HG03196 (cell line): Measurements from ENCODE around the gene EFCAB11.
"Not testable (repeated sequence)": the region's sequence is repeated elsewhere in the genome, so short reads cannot be mapped to it uniquely, and the experiment has no call there.

Experiments used
- ATAC-seq: cut with Tn5 transposase; IDR thresholded peaks from one replicate; pipeline ENCODE4 v1.9.1; 2021; ENCODE audit not compliant: unreplicated experiment

EFCAB11 gene

DNA sequence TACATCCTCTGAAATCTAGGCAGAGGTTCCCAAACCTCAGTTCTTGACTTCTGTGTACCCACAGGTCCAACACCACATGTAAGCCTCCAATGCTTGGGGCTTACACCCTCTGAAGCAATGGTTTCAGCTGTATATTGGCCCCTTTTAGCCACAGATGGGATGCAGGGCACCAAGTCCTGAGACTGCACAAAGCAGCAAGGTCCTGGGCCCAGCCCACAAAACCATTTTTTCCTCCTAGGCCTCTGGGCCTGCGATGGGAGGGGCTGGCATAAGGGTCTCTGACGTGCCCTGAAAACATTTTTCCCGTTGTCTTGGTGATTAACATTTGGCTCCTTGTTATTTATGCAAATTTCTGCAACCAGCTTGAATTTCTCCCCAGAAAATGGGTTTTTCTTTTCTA is 80.4 kb downstream of the EFCAB11 start:
- not testable (repeated sequence) for ATAC-seq

DNA sequence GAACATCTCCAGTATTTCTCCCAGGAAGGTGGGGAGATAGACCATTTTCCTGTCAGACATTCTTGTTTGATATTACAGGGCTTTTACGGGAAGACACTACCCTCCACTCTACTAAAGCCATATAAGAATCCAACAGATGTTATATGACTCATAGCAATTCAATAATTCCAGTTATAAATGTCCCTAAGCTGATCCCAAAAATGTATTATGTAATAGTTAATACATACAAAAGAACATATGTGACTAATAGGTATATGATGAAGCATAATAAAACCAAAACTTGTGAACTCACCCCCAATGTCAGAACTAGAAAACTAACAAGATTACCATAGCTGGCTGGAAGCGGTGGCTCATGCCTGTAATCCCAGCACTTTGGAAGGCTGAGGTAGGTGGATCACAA is 84.2 kb downstream of the EFCAB11 start:
- ATAC-seq: no peak

DNA sequence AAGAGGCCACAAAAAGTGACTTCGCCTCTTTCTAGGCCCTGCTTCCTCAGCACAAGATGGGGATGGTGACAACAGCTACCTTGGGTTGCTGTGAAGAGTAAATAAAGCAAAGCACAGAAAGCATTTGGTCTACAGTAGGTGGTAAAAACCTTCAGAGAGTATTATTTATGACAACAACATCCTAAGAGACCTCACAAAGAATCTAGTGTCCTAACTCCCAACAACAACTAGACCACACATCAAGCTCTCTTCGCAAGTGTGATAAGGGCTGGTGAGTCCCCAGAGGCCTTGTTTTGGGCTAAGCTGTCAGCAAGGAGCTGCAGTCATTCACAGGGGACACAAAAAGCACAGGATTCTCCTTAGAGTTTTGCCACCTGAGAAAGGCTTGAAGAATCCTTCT is 84.9 kb downstream of the EFCAB11 start:
- no peak for ATAC-seq

DNA sequence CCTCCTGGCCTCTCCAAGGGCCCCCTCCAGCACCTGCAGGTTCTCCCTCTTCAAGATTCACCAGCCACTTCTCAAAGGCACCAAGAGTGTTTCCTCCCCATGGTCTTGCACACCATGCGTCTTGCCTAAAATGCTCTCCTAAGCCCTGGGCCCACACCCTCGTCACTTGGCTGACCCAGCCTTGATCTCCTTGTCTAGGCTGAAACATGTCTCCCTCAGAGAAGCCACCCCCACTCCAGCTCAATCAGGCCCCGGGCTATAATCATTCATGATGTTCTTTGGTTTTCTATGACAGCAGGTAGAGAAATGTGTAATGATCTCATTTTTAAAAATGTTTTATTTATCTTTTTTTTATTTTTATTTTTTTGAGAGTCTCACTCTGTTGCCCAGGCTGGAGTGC is 88.1 kb downstream of the EFCAB11 start:
- ATAC-seq: no peak

DNA sequence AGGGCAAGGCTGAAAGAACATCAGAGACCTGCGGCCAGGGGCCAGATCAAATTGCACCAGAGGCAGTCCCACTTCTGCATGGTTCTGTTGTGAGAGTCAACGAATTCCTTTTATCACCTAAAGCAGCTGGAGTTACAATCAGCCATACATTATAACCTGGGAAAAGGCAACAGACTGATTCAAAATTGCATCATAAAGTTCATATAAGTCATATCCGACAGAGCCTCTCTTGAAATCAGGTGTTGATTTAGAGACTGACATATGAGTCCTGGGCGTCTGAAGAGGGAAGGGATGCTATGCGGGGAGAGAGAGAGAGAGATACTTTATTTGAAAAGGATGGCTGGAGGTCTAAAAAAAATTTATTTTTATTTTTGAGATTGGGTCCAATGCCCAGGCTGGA is 89.4 kb downstream of the EFCAB11 start:
- no peak for ATAC-seq

DNA sequence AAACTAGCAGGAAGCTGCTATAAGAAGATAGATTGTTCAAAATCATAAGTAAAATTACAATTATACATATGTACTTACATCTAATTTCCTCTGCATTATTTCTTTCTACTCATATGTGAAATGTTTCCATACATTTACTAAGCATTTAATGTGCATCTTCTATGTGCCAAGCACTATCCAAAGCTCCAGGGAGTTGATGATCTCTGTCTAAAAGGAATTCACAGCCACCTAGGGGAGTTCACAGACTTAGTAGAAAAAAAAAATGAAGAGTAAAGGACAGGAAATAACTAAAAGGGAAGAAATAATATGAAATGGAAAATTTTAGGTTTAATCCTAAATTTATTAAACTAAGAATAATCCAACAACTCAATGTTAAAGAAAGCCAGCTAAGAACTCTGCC is 91.7 kb downstream of the EFCAB11 start:
- ATAC-seq: no peak

DNA sequence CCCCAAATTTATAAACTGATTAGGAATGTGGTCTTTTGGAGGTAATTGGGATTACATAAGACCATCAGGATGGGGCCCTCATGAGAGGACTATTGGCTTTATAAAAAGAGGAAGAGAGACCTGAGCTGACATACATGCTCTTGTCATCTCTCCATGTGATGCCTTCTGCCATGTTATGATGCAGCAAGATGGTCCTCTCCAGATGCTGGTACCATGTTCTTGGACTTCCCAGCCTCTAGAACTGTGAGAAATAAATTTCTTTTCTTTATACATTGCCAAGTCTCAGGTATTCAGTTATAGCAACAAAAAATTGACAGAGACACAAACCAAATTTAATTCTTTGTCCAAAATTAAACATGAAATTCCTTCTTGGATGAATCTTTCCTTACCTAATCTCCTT is 92.9 kb downstream of the EFCAB11 start:
- ATAC-seq: no peak

DNA sequence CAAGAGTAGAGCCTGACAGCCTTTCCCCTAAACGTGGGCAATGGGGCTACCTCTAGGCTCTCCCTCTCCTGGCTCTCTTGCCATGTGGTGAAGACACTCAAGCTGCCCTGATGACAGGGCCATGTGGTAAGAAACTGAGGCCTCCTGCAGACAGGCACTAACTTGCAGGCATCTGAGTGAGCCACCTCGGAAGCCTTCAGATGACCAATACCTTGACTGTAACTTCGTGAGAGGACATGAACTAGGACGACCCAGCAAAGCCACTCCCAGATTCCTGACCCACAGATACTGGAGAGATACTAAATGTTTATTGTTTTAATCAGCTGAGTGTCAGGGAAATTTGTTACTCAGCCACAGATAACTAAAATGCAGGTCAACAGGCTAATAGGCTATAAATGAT is 96.4 kb downstream of the EFCAB11 start:
- no peak for ATAC-seq

DNA sequence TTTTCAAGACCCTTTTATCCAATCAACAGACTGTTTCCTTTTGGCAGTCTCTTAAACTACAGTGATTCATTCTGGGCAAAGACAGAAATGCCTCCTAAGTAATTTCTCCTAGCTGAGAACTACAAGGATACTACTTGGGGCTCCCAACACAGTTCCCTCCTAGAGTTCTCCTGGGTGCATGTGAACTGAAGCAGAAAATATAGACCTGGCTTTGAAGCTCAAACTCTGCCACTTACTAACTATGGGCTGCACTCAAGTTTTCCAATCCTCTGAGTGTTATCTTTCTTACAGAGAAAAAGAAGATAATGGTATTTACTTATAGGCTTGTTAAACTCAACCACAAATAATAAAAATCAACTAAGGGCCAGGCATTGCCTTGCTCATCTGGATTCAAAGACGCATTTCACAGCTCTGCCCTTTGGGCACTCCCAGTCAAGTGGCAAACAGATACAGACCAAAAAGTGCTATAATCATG is 97.6 kb downstream of the EFCAB11 start:
- no peak for ATAC-seq

DNA sequence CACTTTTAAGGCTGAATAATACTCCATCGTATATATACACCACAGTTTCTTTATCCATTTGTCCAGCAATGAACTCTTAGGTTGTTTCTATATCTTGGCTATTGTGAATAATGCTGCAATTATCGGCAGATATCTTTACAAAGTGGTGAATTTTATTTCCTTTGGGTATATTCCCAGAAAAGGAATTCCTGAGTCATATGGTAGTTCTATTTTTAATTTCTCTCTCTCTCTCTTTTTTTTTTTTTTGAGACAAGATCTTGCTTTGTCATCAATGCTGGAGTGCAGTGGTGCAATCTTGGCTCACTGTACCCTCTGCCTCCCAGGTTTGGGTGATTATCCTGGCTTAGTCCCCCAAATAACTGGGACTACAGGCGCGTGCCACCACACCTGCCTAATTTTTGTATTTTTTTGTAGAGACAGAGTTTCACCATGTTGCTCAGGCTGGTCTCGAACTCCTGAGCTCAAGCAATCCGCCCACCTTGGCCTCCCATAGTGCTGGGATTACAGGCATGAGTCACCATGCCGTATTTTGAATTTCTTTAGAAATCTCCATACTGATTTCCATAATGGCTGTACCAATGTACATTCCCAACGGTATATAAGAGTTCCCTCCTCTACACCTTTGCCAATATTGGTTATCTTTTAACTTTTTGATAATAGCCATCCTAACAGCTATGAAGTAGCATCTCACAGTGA is 98.4 kb downstream of the EFCAB11 start:
- ATAC-seq: no peak

DNA sequence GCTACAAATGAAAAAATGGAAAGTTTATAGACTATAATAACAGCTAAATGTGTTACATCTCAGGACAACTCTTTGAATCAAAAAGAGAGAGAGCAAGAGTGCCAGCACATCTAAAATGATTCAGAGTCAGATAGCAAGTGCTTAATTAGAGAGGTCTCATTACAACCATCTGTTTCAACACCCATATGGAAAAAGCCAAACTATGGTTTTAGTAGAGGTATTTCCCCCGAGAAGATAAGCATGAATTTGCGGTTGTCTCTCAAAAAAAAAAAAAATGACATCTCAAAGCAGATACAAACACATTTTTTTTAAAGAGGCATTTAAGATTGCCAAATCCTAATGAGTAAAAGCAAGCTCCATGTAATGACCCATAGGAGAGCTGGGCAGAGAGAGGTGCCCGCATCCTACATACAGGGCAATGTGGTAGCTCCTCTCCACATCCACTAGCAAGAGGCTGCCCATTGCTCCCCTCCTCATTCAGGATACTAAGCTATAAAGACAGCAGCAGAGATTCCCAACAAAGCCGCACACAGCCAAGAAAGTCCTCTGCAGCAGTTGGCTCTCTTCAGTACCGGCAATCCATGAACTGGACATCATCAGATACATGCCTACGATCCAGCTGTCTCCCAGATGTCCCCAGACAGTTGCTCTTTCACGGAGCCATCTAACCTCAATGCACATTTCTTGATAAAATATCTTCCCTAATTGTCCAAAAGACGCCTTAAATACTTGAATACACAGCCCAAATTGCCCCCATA is 100.4 kb downstream of the EFCAB11 start:
- ATAC-seq: no peak

DNA sequence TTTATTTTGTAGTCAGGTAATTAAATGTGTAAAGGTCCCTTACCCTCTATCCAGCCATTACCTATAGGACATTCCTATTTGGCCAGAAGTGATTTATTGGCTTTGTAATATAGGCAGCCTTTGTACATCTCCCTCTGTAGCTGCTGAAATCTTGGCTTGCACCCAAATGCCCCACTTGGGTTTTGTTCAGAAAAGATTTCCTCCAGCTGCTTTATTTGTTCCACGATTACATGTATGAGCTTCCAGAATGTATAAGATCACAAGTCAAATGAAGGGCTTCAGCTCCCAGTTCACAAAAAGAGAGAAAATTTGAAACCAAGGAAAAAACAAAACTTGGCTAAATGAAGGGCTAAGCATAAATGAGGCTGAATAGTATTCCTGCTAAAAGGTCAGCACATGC is 103.4 kb downstream of the EFCAB11 start:
- ATAC-seq: no peak

DNA sequence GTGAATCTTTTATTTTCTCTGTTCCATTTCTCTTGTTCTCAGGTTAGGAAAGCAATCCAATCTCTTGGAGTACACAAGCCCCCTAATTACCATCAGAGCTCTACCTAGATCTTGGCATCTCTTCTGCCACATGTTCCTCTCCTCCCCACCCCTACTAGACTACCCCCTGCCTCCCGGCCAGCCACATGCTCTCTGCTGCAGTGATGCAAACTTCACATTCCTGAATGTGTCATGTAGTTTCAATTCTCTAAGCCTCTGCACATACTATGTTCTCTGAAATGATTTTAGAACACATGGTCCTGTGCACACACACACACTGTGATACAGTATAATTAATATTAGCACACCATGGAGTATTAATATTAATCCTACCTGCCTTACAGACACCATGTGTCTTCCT is 104.6 kb downstream of the EFCAB11 start:
- ATAC-seq: no peak

DNA sequence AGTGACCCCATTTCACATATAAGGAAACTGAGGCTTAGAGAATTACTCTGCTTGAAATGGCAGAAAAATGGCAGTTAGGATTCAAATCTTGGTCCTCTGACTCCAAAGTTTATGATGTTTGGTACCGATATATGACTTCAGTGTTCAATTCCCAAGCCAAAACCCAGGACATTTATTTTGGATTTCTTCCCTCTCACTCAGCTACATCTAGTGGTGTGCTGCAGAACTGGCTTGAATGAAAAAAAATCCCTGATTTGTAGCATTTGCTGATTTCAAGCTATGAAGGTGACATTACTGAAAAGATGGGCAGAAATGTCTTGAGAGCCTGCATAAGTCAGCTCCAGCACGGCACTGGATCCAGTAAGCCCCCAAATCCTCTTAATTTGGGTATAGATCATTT is 106.4 kb downstream of the EFCAB11 start:
- no peak for ATAC-seq

DNA sequence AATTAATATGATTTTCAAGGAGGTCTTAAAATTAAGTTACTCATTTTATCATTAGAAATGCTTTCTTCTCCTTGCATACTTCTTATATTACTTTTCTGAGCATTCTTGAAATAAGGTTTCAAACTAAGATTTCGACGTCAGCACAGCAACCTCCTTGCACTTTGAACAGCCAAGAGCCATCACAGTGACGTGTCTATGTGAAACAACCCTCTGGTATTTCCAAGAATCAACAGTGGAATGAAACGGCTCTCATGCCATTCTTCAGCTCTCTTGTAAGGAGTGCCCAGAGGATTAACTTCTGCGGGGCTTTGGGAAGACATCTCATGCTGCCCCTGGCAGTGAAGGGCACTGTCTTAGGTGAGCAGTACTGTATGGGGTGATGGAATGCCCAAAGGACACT is 109.2 kb downstream of the EFCAB11 start:
- no peak for ATAC-seq

DNA sequence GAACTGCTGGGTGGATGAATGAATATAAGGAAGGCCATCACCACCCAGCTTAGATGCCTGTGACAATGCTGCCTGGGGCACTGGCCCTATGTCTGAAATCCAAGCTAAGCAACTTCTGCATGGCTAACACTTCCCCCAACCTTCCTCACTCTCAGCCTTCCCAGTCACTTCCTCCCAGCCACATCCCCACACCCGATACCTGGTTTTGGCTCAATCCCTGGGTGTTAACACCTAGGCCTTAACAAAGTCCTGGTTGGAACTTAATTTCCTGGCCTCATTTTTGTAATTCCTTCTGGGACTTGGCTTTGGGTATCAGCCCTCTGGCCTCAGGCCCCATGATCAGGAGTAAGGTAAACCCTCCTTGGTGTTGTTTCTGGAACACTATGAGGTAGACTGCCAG is 110.0 kb downstream of the EFCAB11 start:
- no peak for ATAC-seq

DNA sequence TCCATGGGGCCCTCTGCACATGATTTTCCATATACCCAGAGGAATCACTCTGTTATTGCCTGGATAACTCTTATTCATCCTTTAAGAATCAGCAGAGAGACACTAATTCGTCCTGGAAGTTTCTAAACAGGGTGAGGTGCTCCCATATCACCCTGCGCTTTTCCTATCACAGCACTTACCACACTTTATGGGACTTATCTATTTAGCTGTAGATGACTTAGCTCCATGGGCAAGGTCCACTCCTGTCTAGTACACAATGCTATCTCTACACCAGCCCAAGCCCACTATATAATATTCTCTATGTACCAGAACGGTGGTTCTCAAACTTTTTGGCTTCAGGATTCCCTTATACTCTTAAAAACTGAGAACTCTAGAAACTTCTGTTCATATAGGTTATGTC is 111.7 kb downstream of the EFCAB11 start:
- ATAC-seq: no peak

DNA sequence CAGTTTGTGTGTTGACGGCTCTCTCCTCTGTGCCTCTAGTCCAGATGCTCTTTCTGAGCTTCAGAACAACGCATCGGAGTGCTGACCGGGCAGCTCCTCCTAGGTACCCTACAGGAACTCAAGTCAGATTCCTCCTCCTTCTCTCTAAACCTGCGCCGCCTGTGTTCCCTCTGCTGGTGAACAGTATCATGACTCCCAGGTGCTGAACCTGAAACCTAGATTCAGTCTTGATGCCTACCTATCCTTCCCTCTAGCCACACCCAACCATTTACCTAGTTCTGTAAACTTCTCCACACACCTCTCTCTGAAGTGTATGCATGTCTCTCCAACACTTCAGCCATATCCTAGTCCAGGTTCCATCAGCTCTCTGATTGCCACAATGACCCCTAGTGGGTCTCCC is 112.7 kb downstream of the EFCAB11 start:
- no peak for ATAC-seq

DNA sequence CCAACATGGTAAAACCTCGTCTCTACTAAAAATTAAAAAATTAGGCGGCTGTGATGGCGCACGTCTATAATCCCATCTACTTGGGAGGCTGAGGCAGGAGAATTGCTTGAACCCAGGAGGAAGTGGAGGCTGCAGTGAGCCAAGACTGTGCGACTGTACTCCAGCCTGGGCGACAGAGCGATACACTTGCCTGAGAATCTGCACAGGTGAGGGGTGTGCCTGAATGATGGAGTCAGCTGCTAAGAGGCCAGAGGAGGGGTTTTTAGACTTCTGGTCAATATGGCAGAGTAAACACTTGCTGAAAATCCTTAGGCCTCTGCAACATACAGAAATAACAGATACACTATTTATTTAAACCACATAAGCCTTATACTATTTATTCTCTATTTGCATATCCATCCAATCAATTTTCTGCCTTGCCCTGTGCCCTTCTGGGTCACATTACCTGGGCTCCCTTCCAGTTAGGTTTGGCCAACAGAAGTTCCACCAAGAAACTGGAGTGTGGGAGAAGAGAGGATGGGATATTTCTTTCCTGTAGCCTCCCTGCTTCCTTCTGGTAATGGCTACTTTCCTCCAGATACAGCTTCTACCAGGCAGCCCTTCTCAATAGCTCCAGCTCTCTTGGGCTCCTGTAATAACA is 117.6 kb downstream of the EFCAB11 start:
- no peak for ATAC-seq

DNA sequence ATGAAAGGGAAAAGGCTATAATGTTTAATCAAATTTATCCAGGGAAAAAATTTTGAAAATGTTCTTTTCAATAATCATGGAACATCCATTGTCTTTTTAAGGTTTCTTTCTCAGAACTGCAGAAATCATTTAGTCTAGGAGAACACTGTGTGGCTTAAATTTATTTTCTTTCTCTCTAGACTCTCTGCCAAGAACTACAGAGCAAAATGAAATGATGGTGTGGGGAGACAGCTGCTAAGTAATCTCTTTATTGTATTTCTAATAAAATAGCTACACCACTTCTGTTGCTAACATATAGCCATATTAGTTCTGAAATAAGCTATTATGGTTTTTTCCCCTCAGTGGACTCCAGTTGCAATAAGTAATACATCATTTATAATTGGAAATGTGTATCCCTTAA is 120.9 kb downstream of the EFCAB11 start:
- ATAC-seq: no peak

DNA sequence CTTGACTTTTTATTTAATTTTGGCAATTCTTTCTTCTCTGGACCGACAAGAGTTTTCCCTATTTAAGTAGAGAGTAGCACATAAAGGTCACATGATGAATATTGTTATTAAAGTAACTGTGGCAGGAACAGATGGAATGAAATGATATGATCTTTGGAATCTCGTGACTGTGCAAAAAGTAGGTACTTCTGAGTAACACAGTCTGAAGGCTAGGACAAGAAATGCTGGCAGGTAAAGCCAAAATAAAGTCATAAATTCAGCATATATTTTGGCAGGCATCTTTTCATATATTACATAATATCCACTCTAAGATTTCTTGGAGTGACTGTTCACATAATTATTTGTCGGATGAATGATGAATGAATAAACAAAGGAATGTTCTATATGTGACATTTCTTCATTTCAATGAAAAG is 121.4 kb downstream of the EFCAB11 start:
- no peak for ATAC-seq

DNA sequence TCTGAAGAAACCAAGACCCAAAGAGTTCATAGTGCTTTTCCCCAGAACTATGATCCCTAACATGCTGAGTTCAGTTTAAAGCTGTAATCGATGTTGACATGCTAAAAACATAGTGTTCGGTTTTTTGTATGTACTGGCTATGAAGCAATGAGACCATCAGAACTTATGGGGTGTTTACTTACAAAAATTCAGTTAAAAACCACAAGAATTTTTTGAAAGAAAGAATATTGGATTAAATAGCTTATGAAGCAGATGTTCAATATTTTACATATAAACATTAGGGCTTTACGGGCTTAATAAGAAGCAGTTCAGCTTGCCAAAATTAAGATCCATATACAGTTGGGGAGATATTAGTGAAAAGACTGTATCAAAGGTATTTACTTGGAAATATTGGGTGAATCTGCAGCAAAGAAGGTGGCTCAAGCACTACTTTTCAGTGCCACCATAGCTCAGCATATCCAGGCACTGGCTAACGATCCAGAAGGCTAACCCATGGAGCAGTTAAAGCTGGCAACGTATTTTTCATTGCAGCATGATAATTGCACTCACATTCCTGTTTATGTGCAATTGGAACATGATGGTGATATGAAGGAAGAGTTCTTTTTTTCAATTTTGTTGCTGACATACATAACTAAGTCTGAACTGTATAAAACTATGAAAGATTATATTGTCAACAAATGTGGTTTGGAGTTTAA is 125.9 kb downstream of the EFCAB11 start:
- ATAC-seq: no peak
